ENCODE measurements around the gene ZP3. TPM values are rescaled to one million over a fixed set of nuclear protein-coding genes. Genes with fewer than 3 reads are reported as not detected.

The ZP3 gene
- total and polyA plus RNA-seq, 2 of the 13 experiments (the other 11 are each of a cell fraction or from before 2014, with no cell fraction given) = not detected

- peak; percentile 97 for TF ChIP-seq ZNF687 (CRISPR knock-in tag; IDR thresholded peaks at IDR 0.05)
- peak; percentile 39 for TF ChIP-seq JARID2 (CRISPR knock-in tag; IDR thresholded peaks at IDR 0.05; ENCODE audit: insufficient replicate concordance)
- TF ChIP-seq ZNF460 (CRISPR knock-in tag; IDR thresholded peaks at IDR 0.05; ENCODE audit: borderline replicate concordance) = no peak
- peak; percentile 76; the same call in 1 of the 2 replicates for TF ChIP-seq KLF6 (CRISPR knock-in tag; IDR thresholded peaks at IDR 0.05)
- TF ChIP-seq DNMT1 (CRISPR knock-in tag; IDR thresholded peaks at IDR 0.05) = peak; percentile 88
- TF ChIP-seq XBP1 (CRISPR knock-in tag; IDR thresholded peaks at IDR 0.05) = no peak
- 0 out of 2 replicates have a peak, but pooled peaks have one; percentile 58 for TF ChIP-seq ZBTB2 (CRISPR knock-in tag; IDR thresholded peaks at IDR 0.05; ENCODE audit: low read depth)
- peak; percentile 80 for TF ChIP-seq HOXA3 (CRISPR knock-in tag; IDR thresholded peaks at IDR 0.05)
- TF ChIP-seq CERS6 (CRISPR knock-in tag; IDR thresholded peaks at IDR 0.05) = 0 out of 2 replicates have a peak, but pooled peaks have one; percentile 57
- TF ChIP-seq PAX8 (CRISPR knock-in tag; IDR thresholded peaks at IDR 0.05; ENCODE audit: borderline replicate concordance) = peak; percentile 88; the same call in 1 of the 2 replicates
- peak; percentile 94 for TF ChIP-seq TMF1 (CRISPR knock-in tag; IDR thresholded peaks at IDR 0.05; ENCODE audit: low read depth)
- TF ChIP-seq FOXM1 (CRISPR knock-in tag; IDR thresholded peaks at IDR 0.05) = no peak
- TF ChIP-seq ELF1 (CRISPR knock-in tag; IDR thresholded peaks at IDR 0.05) = no peak
- TF ChIP-seq GLMP (CRISPR knock-in tag; IDR thresholded peaks at IDR 0.05; ENCODE audit: borderline replicate concordance) = 0 out of 2 replicates have a peak, but pooled peaks have one; percentile 6
Measured at GRCh38 chr7:76393116-76394031, 31.4 kb upstream of the ZP3 start (continued).
